HG02884 (cell line): Measurements from ENCODE around the gene LRRC43.

Experiments used
- ATAC-seq: cut with Tn5 transposase; IDR thresholded peaks from one replicate; pipeline ENCODE4 v1.9.1; 2021; ENCODE audit warnings: mild to moderate bottlenecking, moderate library complexity; ENCODE audit not compliant: unreplicated experiment

Gene LRRC43, protein sequence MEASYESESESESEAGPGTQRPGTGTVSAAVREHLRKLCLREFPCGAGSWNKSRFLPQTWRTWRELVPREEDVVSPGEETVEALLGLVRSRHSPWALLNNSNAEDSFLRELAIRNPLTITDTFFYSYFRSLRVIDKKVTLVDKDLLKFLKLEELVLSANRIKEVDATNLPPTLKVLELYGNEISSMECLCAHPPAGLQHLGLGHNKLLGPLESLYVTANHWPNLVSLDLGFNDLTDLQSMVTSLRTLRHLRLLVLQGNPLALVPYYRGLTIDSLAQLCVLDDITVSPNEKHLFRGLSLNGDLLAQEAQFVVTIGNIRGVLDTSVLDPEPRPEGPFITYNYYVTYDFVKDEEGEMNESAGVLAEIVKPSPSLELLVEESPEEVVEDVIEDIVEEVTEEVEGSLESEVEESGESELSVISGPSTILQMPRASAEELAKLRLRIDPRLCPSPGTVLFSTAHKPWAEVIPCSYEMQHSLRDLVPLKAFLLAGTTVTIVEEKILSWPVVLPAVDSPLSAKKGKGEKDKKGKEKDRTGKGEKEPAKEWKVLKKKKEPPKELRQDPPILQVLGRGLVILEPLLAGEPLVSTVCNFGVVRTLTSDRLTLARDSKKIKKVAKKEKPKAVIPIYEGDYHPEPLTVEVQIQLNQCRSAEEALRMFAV

GRCh38 chr12:122182887-122183587 is at the start of gene LRRC43:
TSS of gene LRRC43 (plus strand) at chr12:122183123. CDS start at chr12:122183145, 22 bp downstream.
- ATAC-seq: no peak

DNA sequence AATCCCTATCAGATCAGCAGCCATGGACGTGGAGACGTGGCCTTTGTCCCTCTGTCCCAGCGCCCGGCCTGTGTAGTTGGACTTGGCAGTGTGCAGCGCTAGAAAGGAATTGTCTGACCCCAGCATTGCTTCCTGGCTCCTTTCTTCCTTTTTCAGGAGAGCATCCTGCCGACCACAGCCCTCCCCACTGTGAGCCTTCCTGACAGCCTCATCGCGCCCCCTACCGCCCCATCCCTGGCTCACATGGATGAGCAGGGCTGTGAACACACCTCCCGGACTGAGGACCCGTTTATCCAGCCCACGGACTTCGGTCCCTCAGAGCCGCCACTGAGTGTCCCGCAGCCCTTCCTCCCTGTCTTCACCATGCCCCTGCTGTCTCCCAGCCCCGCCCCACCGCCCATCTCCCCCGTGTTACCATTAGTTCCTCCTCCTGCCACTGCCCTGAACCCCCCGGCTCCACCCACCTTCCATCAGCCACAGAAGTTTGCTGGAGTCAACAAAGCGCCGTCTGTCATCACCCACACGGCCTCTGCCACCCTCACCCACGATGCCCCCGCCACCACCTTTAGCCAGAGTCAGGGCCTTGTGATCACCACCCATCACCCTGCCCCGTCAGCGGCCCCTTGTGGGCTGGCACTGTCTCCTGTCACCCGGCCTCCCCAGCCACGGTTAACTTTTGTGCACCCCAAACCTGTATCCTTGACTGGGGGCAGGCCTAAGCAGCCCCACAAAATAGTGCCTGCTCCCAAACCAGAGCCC is 49.6 kb upstream of the LRRC43 start:
- no peak for ATAC-seq

DNA sequence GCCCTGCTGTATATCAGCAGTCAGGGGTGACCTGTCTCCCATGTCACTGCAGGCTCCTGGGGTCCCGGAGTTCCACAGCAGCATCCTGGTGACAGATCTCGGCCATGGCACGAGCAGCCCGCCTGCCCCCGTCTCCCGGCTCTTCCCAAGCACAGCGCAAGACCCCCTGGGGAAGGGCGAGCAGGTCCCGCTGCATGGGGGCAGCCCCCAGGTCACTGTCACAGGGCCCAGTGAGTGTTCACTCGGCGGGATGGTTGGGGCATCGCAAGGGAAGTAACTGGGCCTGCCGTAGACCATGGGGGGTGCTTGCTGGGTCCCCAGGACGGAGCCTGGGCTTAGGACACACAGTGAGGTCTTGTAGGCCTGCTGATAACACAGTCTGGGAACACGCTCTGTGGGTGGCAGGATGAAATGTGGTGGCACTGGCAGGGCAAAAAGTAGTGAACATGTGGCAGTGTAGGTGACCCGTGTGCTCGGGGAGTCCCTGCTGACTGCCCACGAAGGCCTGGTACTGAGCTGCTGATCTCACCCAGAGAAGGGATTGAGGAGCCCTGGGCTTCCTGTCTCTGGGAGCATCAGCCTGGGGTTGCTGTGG is 47.4 kb upstream of the LRRC43 start:
- no peak for ATAC-seq

- no peak for ATAC-seq
Measured at GRCh38 chr12:122137229-122137628, 45.7 kb upstream of the LRRC43 start.

DNA sequence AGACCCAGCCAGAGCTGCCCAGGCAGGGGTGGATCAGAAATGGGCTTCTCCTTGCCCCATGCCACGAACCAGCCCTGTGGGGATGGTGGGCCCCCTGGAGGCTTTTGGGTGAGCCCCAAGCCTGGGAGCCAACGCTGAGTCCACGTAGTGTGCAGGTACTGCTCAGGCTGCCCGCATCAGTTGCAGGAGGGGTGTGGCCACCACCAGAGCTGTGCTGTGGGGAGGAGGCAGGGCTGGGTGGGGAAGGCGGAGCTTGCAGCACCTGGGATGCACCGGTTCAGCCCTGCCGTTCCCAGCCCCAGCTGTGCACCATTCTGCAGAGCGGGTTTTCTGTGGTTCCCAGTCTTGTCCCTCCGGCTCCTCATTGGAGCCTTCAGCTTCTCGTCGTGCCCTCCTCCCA is 45.2 kb upstream of the LRRC43 start:
- no peak for ATAC-seq

GRCh38 chr12:122138181-122138580 is 44.7 kb upstream of the LRRC43 start:
- ATAC-seq: no peak

DNA sequence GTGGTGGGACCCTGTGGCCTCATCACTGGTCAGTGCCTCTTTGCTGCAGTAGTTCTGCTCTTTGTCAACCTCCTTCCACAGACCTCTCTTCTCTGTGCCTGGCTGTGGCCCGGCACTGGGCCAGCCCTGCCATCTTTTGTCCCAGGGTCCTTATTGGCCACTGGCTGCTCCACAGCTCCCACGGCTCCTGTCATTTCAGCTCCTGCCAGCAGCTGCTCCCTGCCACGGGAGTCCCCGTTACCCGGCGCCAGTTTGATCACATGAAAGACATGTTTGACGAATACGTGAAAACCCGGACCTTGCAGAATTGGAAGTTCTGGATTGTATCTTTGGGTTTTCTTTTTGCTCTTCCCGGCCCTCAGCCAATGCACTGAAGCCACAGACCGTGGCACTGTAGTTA is 44.3 kb upstream of the LRRC43 start:
- ATAC-seq: no peak

GRCh38 chr12:122139266-122139665 is 43.7 kb upstream of the LRRC43 start:
- ATAC-seq: no peak

- ATAC-seq: no peak
Measured at GRCh38 chr12:122139941-122140340, 43.0 kb upstream of the LRRC43 start.

- no peak for ATAC-seq
Measured at GRCh38 chr12:122140467-122141257, 42.3 kb upstream of the LRRC43 start.

DNA sequence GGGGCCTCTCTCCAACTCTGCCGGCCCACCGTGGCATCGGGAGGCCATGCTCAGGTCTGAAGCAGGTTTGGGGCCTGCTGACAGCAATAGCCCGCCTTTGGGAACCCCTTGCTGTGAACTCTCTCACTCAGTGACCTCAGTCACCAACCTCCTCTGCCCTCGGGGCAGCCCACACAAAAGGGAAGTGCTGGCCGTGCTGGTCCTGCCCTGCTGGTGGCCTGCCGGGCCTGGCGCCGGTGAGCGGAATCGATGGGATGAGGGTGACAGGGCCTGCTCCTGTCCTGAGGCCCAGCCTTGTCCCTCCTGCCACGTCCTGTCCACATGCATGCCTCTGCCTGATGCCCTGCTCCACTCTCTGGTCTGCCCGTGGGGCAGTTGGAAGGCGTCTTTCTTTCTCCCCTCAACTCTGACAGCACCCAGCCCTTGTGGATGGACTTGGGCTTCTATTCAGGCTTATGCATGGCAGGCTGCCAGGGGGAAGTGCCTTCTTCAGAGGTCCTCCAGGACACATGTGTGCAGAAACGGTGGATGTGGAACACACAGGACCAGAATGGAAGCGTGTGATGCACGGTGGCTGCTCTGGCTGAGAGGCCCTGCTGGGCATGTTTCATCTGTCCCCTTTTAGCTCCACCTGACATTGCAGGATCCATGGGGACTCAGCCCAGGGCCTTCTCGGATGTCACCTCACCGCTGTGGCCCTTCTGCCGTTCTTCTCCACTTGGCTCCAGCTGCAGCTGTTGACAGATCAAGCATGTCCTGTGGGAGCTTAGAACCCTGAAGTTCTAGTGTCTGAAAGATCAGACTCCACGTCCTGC is 40.8 kb upstream of the LRRC43 start:
- no peak for ATAC-seq

DNA sequence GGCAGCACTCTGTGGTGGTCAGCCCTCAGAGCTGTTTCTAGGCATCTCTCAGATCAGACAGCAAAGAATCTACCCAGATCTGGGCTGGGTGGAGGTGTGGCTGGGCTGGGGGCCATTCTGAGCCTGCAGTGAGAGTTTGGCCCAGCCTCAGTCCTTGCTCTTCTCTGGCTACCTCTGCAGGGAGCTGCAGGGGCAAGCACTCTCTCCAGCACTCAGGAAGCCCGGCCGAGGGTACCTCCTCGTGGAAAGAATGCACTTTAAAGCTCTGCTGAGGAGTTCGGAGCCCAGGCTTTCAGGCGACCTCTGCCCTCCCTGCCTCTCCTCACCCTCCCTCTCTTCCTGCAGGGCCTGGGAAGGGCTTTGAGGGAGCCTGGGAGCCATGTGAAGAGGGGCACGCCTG is 40.1 kb upstream of the LRRC43 start:
- ATAC-seq: no peak

- no peak for ATAC-seq
Measured at GRCh38 chr12:122144885-122145284, 38.0 kb upstream of the LRRC43 start.

- ATAC-seq: no peak
Measured at GRCh38 chr12:122145505-122146330, 37.2 kb upstream of the LRRC43 start.

GRCh38 chr12:122147514-122148290 is 35.2 kb upstream of the LRRC43 start:
- no peak for ATAC-seq

DNA sequence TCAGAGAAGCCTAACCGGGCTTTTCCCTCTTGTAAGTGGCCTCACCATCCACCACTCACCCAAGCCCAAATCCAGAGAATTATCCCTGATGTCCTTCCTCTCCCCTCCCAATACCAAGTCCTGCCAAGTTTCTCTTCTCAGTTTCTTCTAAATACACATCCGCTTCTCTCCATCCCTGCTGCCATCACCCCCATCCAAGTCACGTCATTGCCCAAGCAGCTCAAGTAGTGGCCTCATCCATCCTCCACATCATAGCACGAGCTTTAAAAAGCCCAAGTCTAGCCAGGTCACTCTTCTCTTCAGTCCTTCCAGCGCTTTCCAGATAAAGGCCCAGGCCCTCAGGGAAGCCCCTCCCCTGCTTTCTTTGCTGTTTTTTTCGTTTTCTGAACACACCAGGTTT is 34.3 kb upstream of the LRRC43 start:
- ATAC-seq: no peak

- no peak for ATAC-seq
Measured at GRCh38 chr12:122150127-122150681, 32.7 kb upstream of the LRRC43 start.
